ENCODE measurements around the gene EPHB3. TPM values are rescaled to one million over a fixed set of nuclear protein-coding genes. Genes with fewer than 3 reads are reported as not detected.

EPHB3 gene
- total RNA-seq, 1 donor from 2014 or later = 17.2 TPM

DNA sequence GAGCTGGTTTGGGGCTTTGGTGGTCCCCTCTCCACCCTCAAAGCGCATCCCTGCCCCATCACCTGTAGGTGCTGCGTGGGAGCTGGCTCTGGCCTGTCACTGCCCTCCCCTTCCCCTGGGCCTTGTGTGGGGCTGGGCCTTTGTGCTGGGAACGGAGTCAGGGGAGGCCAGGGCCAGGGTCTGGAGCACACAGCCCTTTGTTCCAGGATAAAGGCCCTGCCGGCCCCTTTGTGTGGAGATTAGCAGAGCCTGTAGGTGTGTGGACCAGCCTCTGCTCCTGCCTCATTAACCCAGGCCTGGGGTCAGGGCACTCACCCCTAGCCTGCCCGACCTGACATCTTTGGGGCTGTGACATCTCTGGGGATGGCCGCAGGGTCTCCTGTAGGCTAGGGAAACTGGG lies 8.9 kb downstream of the EPHB3 start:
- H3K4me1 Mint-ChIP-seq (ENCODE audit: low read depth, unreplicated experiment) = peaks cover 39% of the 10 kb centered on the region

DNA sequence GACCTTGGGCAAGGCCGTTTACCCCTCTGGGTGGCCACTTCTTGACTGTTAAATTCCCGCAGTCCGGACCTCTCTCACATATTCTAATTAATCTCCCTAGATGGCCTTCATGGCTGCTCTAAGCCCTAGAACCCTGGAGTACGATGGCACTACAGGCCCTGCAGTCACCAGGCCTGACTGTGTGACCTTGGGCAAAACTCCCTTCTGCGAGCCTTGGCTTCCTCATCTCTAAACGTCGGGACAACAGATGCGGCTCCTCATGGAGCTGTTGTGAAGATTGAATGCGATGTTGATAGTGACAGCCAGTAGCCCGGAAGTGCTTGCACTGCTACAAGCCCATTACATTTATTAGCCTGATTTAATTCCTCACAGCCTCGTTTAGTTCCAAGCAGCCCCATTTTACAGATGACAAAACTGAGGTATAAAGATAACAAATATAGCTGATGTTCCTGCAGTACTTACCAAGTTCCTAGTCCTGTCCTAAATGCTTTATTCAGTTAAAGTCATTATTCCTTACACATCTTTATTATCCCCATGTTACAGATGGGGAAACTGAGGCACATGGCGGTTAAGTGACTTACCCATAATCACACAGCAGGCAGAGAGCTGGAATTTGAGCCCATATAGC lies 10.3 kb downstream of the EPHB3 start:
- peaks cover 31% of the 10 kb centered on the region for H3K4me1 Mint-ChIP-seq (ENCODE audit: low read depth, unreplicated experiment)
- FAIRE-seq = no peak

More for the DNA sequence above, 8.9 kb downstream of the EPHB3 start:
- H3K27ac Mint-ChIP-seq (ENCODE audit: unreplicated experiment) = peak overlapping the region; percentile 62
- Histone ChIP-seq H3K27ac (ENCODE audit: low read depth, low read length) (no peak overlapping the region), H3K79me2 (ENCODE audit: insufficient read depth, low read length) (no peaks in the 10 kb centered on the region), H3K4me1 (ENCODE audit: insufficient read depth, low read length) (peaks cover 38% of the 10 kb centered on the region), H4K20me1 (ENCODE audit: insufficient read depth, low read length) (no peaks in the 10 kb centered on the region), H3K9ac (ENCODE audit: low read length) (no peak overlapping the region), H3K9me3 (ENCODE audit: insufficient read depth, low read depth, low read length) (no peaks in the 10 kb centered on the region), H3K4me3 (ENCODE audit: insufficient read depth, low read depth, low read length) (no peak overlapping the region), H3K4me2 (ENCODE audit: low read length) (no peak overlapping the region), H3K27me3 (ENCODE audit: insufficient read depth, low read length) (no peaks in the 10 kb centered on the region), H2AFZ (ENCODE audit: low read depth, low read length) (no peak overlapping the region), H3K36me3 (ENCODE audit: insufficient read depth, low read length) (no peaks in the 10 kb centered on the region)
- H3K4me3 Mint-ChIP-seq (ENCODE audit: unreplicated experiment) = no peak overlapping the region
- TF ChIP-seq, protein P1, sequence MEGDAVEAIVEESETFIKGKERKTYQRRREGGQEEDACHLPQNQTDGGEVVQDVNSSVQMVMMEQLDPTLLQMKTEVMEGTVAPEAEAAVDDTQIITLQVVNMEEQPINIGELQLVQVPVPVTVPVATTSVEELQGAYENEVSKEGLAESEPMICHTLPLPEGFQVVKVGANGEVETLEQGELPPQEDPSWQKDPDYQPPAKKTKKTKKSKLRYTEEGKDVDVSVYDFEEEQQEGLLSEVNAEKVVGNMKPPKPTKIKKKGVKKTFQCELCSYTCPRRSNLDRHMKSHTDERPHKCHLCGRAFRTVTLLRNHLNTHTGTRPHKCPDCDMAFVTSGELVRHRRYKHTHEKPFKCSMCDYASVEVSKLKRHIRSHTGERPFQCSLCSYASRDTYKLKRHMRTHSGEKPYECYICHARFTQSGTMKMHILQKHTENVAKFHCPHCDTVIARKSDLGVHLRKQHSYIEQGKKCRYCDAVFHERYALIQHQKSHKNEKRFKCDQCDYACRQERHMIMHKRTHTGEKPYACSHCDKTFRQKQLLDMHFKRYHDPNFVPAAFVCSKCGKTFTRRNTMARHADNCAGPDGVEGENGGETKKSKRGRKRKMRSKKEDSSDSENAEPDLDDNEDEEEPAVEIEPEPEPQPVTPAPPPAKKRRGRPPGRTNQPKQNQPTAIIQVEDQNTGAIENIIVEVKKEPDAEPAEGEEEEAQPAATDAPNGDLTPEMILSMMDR (IDR thresholded peaks at IDR 0.05; ENCODE audit: insufficient read depth, low read depth, low read length) = no peak
- no peak for TF ChIP-seq EZH2 (IDR thresholded peaks at IDR 0.05; ENCODE audit: insufficient read depth, low read length)
- FAIRE-seq (no peak), DNase-seq (ENCODE audit: low read depth) (no peak)
- no peaks in the 10 kb centered on the region for H3K9me3 Mint-ChIP-seq (ENCODE audit: unreplicated experiment)
- peaks cover 12% of the 10 kb centered on the region for H3K36me3 Mint-ChIP-seq (ENCODE audit: low read depth, unreplicated experiment)
- no peaks in the 10 kb centered on the region for H3K27me3 Mint-ChIP-seq (ENCODE audit: low read depth, unreplicated experiment)

More for the DNA sequence above, 10.3 kb downstream of the EPHB3 start:
- Mint-ChIP-seq H3K36me3 (ENCODE audit: low read depth, unreplicated experiment) (peaks cover 17% of the 10 kb centered on the region), H3K27ac (ENCODE audit: unreplicated experiment) (no peak overlapping the region), H3K9me3 (ENCODE audit: unreplicated experiment) (no peaks in the 10 kb centered on the region), H3K27me3 (ENCODE audit: low read depth, unreplicated experiment) (no peaks in the 10 kb centered on the region), H3K4me3 (ENCODE audit: unreplicated experiment) (no peak overlapping the region)
- Histone ChIP-seq H3K9ac (ENCODE audit: low read length) (no peak overlapping the region), H3K4me1 (ENCODE audit: insufficient read depth, low read length) (peaks cover 28% of the 10 kb centered on the region), H3K36me3 (ENCODE audit: insufficient read depth, low read length) (no peaks in the 10 kb centered on the region), H3K27ac (ENCODE audit: low read depth, low read length) (no peak overlapping the region), H3K4me3 (ENCODE audit: insufficient read depth, low read depth, low read length) (no peak overlapping the region), H3K9me3 (ENCODE audit: insufficient read depth, low read depth, low read length) (no peaks in the 10 kb centered on the region), H3K27me3 (ENCODE audit: insufficient read depth, low read length) (no peaks in the 10 kb centered on the region), H3K4me2 (ENCODE audit: low read length) (no peak overlapping the region), H4K20me1 (ENCODE audit: insufficient read depth, low read length) (no peaks in the 10 kb centered on the region), H2AFZ (ENCODE audit: low read depth, low read length) (no peak overlapping the region), H3K79me2 (ENCODE audit: insufficient read depth, low read length) (no peaks in the 10 kb centered on the region)
- DNase-seq (ENCODE audit: low read depth) = no peak
- no peak for TF ChIP-seq EZH2 (IDR thresholded peaks at IDR 0.05; ENCODE audit: insufficient read depth, low read length)
- TF ChIP-seq, protein P1 (IDR thresholded peaks at IDR 0.05; ENCODE audit: insufficient read depth, low read depth, low read length) = no peak
